Panc1 (cell line): ENCODE measurements around the gene EHHADH.

Experiments used
- POLR2AphosphoS5 ChIP-seq: IDR thresholded peaks from 2 replicates; pipeline ENCODE4 v1.6.1; 2012; ENCODE audit warnings: mild to moderate bottlenecking, low read depth, low read length, moderate library complexity
- TCF7L2 ChIP-seq: IDR thresholded peaks from 2 replicates; pipeline ENCODE4 v1.6.1; 2011; ENCODE audit warnings: mild to moderate bottlenecking, low read depth, low read length, inconsistent platforms
- TF ChIP-seq, protein P1 (sequence below): fragments of 450-650 bp; IDR thresholded peaks from 2 replicates; pipeline ENCODE4 v1.5.1; 2017; ENCODE audit warnings: mild to moderate bottlenecking

DNA sequence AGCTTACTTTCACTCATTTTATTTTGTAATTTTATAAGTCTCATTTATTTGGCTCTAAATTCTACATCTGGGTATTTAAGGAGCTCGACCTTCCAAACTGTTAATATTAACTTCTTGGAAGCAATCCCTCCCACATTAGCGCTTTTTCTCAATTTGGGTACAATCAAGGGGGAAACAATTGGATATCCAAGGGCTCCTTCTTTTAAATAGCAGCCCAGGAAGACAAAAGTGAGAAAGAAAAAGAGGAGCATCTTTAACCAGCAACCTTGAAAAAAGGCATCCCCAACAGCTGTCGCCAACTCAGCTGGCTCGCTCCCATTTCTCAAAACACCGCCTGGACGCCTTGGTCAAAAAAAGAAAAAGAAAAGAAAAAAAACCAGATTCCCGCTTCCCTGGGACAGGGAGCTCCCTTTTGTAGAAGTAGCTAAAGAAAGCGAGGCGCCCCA is 101.9 kb downstream of the EHHADH start:
- TF ChIP-seq, protein P1, sequence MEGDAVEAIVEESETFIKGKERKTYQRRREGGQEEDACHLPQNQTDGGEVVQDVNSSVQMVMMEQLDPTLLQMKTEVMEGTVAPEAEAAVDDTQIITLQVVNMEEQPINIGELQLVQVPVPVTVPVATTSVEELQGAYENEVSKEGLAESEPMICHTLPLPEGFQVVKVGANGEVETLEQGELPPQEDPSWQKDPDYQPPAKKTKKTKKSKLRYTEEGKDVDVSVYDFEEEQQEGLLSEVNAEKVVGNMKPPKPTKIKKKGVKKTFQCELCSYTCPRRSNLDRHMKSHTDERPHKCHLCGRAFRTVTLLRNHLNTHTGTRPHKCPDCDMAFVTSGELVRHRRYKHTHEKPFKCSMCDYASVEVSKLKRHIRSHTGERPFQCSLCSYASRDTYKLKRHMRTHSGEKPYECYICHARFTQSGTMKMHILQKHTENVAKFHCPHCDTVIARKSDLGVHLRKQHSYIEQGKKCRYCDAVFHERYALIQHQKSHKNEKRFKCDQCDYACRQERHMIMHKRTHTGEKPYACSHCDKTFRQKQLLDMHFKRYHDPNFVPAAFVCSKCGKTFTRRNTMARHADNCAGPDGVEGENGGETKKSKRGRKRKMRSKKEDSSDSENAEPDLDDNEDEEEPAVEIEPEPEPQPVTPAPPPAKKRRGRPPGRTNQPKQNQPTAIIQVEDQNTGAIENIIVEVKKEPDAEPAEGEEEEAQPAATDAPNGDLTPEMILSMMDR: no peak
- no peak for TF ChIP-seq TCF7L2
- no peak for TF ChIP-seq POLR2AphosphoS5
